T47D (cell line): ENCODE results near the gene ARAP2.
A peak's percentile ranks its signal among the peaks of the same experiment; 100 is the strongest.

ENCODE experiments used
- DNase-seq, 2 experiments: peaks; one replicate each; pipeline versions ENCODE4 v3.0.0 to v3.0.0-alpha.2; 2011 to 2012; ENCODE audit warnings: low read depth in 1 of 2, low spot score in 1 of 2
- JUND ChIP-seq: IDR thresholded peaks from 2 replicates; pipeline ENCODE4 v1.6.1; 2012; ENCODE audit warnings: low read depth
- in situ Hi-C: cut with HindIII; loops from 2 replicates; pipeline ENCODE4 v1.10.0; 2016; ENCODE audit warnings: low sequenced_read_pairs, low pct_unique_long_range_greater_than_20kb

Gene ARAP2

DNA sequence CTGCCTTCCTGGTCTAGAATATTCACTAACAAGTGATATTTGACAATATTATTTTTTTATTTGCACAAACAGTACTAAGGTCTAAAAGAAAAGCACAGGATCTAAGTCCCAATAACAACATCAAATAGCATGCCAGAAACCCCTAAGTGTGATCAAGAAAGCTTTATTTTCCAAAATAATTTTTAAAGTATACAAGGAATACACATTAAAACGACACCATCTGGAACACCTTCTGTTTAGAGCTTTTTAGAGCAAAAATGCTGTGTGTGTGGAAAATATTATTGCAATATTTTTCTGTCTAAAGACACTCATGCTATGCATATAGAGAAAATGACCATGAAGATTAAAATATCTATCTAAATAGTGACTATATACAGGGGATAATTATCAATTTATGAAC lies 103.1 kb downstream of the ARAP2 start:
- no peak for TF ChIP-seq JUND
- in situ Hi-C loops: no loop called here
- DNase-seq: no peak

DNA sequence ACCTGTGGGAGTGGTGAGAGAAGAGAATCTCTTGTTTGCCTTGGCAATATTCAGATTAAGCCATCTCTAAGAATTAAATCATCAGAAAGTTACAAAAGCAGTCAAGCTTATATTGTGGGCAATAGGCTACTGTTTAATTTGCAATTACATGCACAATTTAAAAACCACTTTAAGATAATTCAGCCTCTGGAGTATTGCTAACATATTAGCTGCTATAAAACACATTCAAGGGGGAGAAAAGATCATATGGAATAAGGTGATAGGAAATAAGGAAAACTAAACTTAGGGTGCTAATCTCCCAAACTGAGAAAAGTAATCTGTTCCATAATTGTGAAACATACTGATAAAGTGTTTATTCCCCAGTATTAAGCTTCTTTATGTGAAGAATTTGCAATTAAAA lies 103.9 kb downstream of the ARAP2 start:
- TF ChIP-seq JUND: no peak
- DNase-seq: no peak
- in situ Hi-C loops: no loop called here

DNA sequence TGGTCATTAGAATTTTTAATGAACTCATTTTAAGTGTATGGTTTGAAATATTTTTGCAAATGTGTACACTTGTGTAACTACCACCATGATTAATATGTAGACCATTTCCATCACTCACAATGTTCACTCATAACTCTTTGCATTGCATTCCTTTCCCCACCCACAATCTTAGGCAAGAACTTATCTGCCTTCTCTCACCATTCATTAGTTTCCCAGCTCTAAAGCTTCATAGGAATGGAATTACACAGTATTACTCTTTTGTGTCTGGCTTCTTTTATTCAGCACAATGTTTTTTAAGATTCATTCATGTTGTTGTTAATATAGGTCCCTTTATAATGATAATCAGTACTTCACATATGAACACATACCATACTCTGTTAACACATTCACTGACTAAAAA lies 106.1 kb downstream of the ARAP2 start:
- no peak for DNase-seq
- TF ChIP-seq JUND: no peak
- in situ Hi-C loops: no loop called here

DNA sequence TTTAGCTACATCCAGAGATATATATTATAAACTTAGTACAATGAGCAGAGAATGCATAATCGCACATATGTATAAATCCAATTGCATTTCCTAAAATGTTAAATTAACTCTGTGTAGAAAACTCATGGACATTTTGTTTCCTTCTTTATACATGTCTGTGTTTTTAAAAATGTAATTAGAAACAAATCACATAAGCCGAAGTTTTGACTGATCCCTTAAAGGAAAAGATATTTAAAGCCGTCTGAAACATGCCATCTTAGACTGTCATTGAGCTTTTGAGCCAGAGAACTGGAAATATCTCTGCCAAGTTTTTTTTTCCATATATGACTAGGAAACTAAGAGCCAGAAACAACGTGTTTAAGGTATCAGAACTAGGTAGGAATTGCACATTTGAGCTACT lies 107.0 kb downstream of the ARAP2 start:
- no peak for TF ChIP-seq JUND
- in situ Hi-C loops: no loop called here

DNA sequence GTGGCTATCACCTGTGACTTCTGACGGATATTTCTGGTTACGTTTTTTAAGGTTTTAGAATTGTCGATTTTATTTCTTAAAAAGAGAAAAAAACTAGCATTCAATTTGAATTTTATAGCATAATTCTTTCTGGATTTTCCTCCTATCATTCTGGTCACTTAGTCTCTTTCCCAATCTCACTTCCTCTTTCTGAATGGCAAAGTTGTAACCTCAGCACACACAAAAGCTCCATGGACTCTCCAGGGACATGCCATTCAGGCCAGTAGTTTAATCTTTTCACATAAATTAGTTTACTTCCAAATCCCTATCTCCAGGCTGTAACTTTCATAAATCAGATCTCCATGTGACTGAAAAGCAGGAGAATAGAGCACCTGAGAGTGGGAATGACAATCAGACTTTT lies 110.7 kb downstream of the ARAP2 start:
- in situ Hi-C loops: no loop called here
- no peak for TF ChIP-seq JUND
- DNase-seq: no peak

More for the DNA sequence above, 107.0 kb downstream of the ARAP2 start:
- DNase-seq: no peak

DNA sequence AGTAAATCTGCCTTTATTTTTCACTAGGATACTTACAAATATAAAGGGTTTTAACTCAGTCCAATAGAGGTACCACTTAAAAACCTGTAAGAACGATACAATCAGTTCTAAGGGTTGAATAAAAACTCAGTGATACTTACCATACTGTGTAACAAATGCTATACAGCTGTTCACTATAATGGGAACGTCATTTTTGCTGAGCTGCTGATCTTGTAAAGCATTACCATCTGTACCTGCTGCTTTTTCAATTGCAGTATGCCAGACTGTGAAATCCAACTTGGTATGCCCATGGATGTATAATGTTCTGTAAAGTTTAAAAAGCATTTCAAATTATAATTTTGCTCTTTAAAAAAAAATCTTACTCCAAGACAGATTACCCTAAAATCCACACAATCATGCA lies 111.2 kb downstream of the ARAP2 start:
- no peak for TF ChIP-seq JUND
- in situ Hi-C loops: no loop called here
- DNase-seq: no peak

DNA sequence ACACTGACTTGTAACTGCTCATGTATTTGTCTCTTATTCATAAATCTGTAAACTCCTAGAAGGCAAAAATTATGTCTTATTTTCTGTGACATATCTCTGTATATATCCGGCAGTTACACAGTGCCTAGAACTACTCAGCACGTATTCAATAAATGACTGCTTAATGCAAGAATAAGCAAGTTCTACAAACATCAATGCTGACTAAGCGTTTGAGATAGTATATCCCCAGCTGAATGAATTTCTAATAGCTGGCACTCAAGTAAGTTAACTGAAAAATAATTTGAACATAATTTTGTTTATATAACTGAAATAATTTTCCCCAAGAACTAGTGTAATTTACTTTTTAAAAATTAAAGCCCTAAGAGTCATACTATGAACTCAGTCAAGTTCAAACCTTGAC lies 113.7 kb downstream of the ARAP2 start:
- no peak for DNase-seq
- in situ Hi-C loops: no loop called here
- no peak for TF ChIP-seq JUND

DNA sequence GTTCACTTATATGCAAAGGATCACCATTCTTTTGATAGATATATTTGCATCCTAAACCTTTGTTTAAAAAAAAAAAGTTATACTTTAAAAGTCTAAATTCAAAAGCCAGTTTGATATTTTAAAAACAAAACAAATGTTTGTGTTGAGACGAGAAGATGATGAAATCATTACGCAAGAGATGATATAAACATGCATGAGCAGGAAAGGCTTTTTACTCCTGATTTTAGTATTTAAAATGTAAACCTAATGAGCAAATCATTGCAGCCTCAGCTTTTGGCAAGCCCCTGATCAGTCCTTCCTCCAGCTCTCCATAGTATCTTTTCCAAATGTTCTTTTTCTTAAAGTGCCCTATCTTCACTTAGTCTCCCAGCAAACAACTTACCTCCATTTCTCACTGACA lies 115.6 kb downstream of the ARAP2 start:
- no peak for DNase-seq
- TF ChIP-seq JUND: no peak
- in situ Hi-C loops: no loop called here

DNA sequence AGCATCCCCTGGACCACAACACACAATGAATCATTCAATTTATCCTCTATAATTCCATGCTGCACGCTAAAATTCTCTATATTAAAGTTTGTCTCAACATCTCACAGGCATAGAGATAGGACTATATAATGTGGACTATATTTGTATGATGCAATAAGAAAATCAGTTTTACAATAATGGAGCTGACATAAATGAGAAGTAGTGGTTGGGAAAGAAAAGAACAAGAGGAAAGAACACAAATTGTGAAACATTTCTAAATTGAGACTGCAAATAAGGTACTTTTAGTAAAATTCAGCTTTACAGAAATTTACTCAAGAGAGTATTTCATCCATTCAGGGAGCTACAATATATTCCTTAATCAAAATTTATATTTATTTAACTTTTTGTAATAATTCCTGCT lies 120.4 kb downstream of the ARAP2 start:
- TF ChIP-seq JUND: no peak
- no peak for DNase-seq
- in situ Hi-C loops: no loop called here

DNA sequence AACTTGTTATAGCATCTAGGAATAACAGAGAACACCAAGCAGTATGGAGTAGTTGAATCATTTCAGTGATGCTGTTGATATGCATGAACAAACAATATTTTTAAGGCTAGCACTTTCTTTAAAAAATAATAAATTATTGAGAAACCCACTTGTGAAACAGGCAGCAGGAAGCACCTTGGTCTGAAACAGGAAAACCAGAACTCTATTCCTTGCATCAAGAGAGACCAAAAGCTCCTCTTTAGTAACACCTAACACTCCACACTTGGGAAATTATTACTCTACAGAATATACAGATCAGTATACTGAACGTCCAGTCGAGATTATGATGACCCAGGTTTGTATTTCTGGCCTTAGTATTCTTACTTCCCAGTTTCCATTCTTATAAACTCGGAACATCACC lies 129.0 kb downstream of the ARAP2 start:
- no peak for DNase-seq
- in situ Hi-C loops: no loop called here
- no peak for TF ChIP-seq JUND

DNA sequence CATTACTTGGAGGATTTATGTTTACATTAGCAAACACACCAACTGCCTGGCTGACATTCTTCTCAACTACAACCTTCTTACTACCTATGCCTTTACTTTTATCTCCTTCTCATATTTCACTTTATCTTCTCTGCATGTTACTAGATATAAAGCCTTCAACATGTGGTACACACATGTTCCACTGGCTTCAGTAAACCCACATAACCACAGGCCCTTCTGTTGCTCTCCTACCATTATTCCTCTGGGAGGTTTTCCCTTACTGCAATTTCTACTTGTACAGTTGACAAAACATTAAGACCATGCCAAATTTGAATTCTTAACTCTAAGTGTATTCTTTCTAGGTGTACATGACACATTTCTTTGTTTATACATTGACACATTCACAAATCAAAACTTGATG lies 133.1 kb downstream of the ARAP2 start:
- TF ChIP-seq JUND: no peak
- in situ Hi-C loops: no loop called here
- DNase-seq: no peak

DNA sequence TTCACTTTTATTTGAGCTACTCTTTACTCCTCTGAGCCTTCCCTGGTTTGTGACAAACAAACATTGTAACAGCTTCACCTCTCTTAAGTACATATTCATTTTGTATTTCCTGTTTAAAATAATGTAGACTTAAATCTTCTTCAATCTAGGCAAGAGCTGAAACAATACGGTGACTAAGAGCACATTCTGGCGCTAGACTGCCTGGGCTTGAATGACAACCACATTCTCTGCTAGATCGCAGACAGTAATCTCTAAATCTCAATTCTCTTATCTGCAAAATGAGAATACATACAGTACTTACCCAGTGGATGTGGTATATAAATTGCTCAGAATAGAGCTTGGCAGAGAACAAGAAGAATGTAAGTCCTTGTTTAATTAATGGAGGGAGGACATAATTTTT lies 144.8 kb downstream of the ARAP2 start:
- DNase-seq: peak in 1 of 2 experiments; percentile 14
- no peak for TF ChIP-seq JUND
- in situ Hi-C loops: no loop called here

DNA sequence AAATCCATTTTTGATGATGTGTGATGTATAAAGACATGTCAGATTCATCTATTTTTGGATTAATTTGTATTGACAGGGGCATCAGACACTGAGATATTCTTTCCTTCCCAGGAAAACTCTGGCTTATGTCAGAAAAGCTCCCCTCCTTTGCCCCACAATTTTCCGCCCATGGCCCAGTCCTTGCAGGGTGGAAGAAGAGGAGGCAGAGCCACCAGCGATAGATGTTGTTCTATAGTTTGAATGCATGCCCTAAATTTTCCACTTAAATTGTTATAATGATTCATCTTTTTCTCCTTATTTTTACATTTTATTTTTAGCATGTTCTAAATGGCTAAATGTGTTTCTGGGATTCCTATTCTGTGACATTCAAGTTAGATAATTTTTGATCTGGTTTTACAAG lies 149.3 kb downstream of the ARAP2 start:
- TF ChIP-seq JUND: no peak
- in situ Hi-C loops: no loop called here
- DNase-seq: no peak

DNA sequence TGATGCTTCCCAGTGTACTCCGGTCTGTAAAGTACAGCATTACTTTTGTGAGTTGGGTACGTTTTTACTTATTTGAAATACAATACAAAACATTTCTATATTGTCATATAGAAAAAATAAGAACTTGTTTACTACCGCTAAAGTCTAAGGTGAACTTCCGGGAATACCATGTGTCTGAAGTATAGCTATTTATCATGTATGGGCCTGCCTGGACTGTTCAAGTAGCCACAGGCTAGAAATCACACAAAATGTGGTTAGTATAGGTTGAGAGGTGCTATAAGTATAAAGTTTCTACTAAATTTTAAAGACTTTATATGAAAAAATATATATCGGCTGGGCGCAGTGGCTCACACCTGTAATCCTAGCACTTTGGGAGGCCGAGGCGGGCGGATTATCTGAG lies 152.3 kb downstream of the ARAP2 start:
- no peak for DNase-seq
- in situ Hi-C loops: no loop called here
- TF ChIP-seq JUND: no peak

DNA sequence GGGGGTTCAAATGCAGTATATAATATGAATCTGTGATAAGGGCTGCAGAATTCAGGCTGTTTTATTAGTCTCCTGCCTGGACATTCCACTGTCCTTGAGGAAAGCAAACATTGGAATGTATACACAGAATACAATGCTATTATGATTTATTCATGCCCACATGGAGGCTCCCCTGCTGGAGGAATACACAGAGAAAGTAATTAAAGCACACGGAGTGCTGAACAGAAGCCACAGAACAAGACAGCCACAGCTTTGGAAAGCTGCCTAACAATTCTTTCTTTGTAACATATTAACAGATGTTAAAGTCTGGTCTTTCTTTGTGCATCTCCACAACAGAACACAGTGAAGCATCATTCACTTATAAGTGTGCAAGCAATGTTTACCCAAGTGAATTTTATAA lies 155.8 kb downstream of the ARAP2 start:
- TF ChIP-seq JUND: no peak
- no peak for DNase-seq
- in situ Hi-C loops: no loop called here
